Right cardiac atrium (tissue), 5 donors: ENCODE results near the gene EIF4E1B. TPM values are rescaled to one million over a fixed set of nuclear protein-coding genes. Genes with fewer than 3 reads are reported as not detected.

Source experiments
- ATAC-seq, 2 donors: fragments of 200-7000 bp; cut with Tn5 transposase; one replicate each; pipeline versions ENCODE4 v1.8.0 to v1.9.1; 2020; ENCODE audit warnings: moderate library complexity in 2 of 2, mild to moderate bottlenecking in 1 of 2
- DNase-seq, 3 donors: peaks; one replicate each; pipeline ENCODE4 v3.0.0-alpha.2; 2020
- H3K27ac ChIP-seq: one replicate; pipeline ENCODE4 v1.5.1; 2013; ENCODE audit warnings: mild to moderate bottlenecking, low read length, control low read depth, moderate library complexity
- H3K27me3 ChIP-seq: one replicate; pipeline ENCODE4 v1.6.1; 2013; ENCODE audit not compliant: control insufficient read depth, insufficient read depth
- H3K4me1 ChIP-seq: one replicate; pipeline ENCODE4 v1.6.1; 2013; ENCODE audit warnings: low read length; ENCODE audit not compliant: control insufficient read depth, insufficient read depth
- H3K4me3 ChIP-seq: one replicate; pipeline ENCODE4 v1.5.1; 2013; ENCODE audit warnings: low read length, control low read depth
- H3K9me3 ChIP-seq: one replicate; pipeline ENCODE4 v1.6.1; 2013; ENCODE audit warnings: low read length; ENCODE audit not compliant: control insufficient read depth
- WGBS: extraction: QIAGEN DNeasy Blood & Tissue Kit; methylation state at CpG from one replicate; pipeline ENCODE4 v1.1.7; 2013; 5-methylcytosine and 5-hydroxymethylcytosine counted together
- intact Hi-C, 4 donors: fragments of 100-400 bp; cut with DNase I; formaldehyde crosslinking; loops; one replicate each; pipeline versions ENCODE4 v1.11.0 to v1.14.0; 2022 to 2023
- polyA plus RNA-seq: library from polyadenylated mRNA; stranded (reverse); fragments of 200-250 nt; gene quantifications from one replicate; pipeline ENCODE4 v1.2.3, GENCODE V29; 2013
- total RNA-seq, 4 donors: library from RNA; stranded (reverse); fragmentation: NEBNext Ultra II Directional; extraction: Animal tissue kit (Norgen Biotek cat#: 25700); gene quantifications; one replicate each; pipeline ENCODE4 v1.2.1, GENCODE V29; 2021
- donor health status: healthy with polysubstance abuse.
- donor health status: DM: no; HTN: yes; CAD: no.
- donor health status: DM: no; HTN: no; CAD: no.
- donor health status: DM: no; HTN: yes; CAD: no; lungs with severe emphysema.
- donor health status: DM: yes; HTN: yes; CAD: no.

EIF4E1B gene
- total and polyA plus RNA-seq, 5 donors = not detected

GRCh38 chr5:176659512-176659839, 29.0 kb downstream of the EIF4E1B start:
- H3K9me3 ChIP-seq = no peaks in the 10 kb centered on the region
- WGBS = 75% methylated on average over 7 of the region's 7 CpGs
- no peak for DNase-seq
- H3K27me3 ChIP-seq = no peaks in the 10 kb centered on the region
- no peak for ATAC-seq
- no peaks in the 10 kb centered on the region for H3K4me1 ChIP-seq
- no peak overlapping the region for H3K27ac ChIP-seq
- no peak overlapping the region for H3K4me3 ChIP-seq
- intact Hi-C loops = loop anchor here in 3 of 4 donors (2.0 to 10.0 kb wide), 4 partner anchors 298 to 455 kb away; no protein-coding TSS in a partner anchor

- ATAC-seq (no peak), DNase-seq (no peak)
- H3K4me1 ChIP-seq = no peaks in the 10 kb centered on the region
- H3K9me3 ChIP-seq = no peaks in the 10 kb centered on the region
- intact Hi-C loops = loop anchor here in 3 of 4 donors (2.0 to 10.0 kb wide), 6 partner anchors 152 to 455 kb away; partner anchors contain the start of gene UNC5A (in 1 of the 3)
- H3K27me3 ChIP-seq = no peaks in the 10 kb centered on the region
- no peak overlapping the region for H3K4me3 ChIP-seq
- no peak overlapping the region for H3K27ac ChIP-seq
- WGBS = 71% methylated on average over 4 of the region's 4 CpGs
Measured at GRCh38 chr5:176659860-176660461, 29.5 kb downstream of the EIF4E1B start.

- intact Hi-C loops = loop anchor here in 3 of 4 donors (5.0 to 10.0 kb wide), 3 partner anchors 152 to 297 kb away; partner anchors contain the start of gene UNC5A (in 1 of the 3)
- H3K9me3 ChIP-seq = no peaks in the 10 kb centered on the region
- DNase-seq (no peak), ATAC-seq (no peak)
- no peak overlapping the region for H3K4me3 ChIP-seq
- no peaks in the 10 kb centered on the region for H3K27me3 ChIP-seq
- H3K4me1 ChIP-seq = no peaks in the 10 kb centered on the region
- no peak overlapping the region for H3K27ac ChIP-seq
- 24% methylated on average over 1 of the region's 1 CpG for WGBS
Measured at GRCh38 chr5:176660530-176660859, 30.0 kb downstream of the EIF4E1B start.

GRCh38 chr5:176660860-176661641, 30.6 kb downstream of the EIF4E1B start:
- H3K27ac ChIP-seq = no peak overlapping the region
- WGBS = 52% methylated on average over 33 of the region's 33 CpGs
- H3K9me3 ChIP-seq = no peaks in the 10 kb centered on the region
- DNase-seq (peak; percentile 79 to 88 (median 86)), ATAC-seq (peak; percentile 76 to 78)
- intact Hi-C loops = loop anchor here in 3 of 4 donors (5.0 to 10.0 kb wide), 3 partner anchors 151 to 296 kb away; partner anchors contain the start of gene UNC5A (in 1 of the 3)
- H3K27me3 ChIP-seq = no peaks in the 10 kb centered on the region
- H3K4me3 ChIP-seq = no peak overlapping the region
- H3K4me1 ChIP-seq = no peaks in the 10 kb centered on the region

- intact Hi-C loops = loop anchor here in 3 of 4 donors (5.0 to 10.0 kb wide), 3 partner anchors 151 to 296 kb away; partner anchors contain the start of gene UNC5A (in 1 of the 3)
- Histone ChIP-seq H3K27me3 (no peaks in the 10 kb centered on the region), H3K9me3 (no peaks in the 10 kb centered on the region), H3K27ac (no peak overlapping the region), H3K4me1 (no peaks in the 10 kb centered on the region), H3K4me3 (no peak overlapping the region)
- WGBS = 82% methylated on average over 10 of the region's 10 CpGs
- peak in 1 of 3 donors; percentile 23 for DNase-seq
- ATAC-seq = no peak
Measured at GRCh38 chr5:176661676-176662075, 31.2 kb downstream of the EIF4E1B start.

- intact Hi-C loops = loop anchor here in 3 of 4 donors (5.0 to 10.0 kb wide), 3 partner anchors 150 to 295 kb away; partner anchors contain the start of gene UNC5A (in 1 of the 3)
- no peaks in the 10 kb centered on the region for H3K27me3 ChIP-seq
Measured at GRCh38 chr5:176662371-176663333, 32.2 kb downstream of the EIF4E1B start.

GRCh38 chr5:176663566-176663965, 33.1 kb downstream of the EIF4E1B start:
- no peaks in the 10 kb centered on the region for H3K4me1 ChIP-seq
- H3K27me3 ChIP-seq = no peaks in the 10 kb centered on the region
- 77% methylated on average over 10 of the region's 10 CpGs for WGBS
- intact Hi-C loops = loop anchor here in 3 of 4 donors (5.0 to 10.0 kb wide), 3 partner anchors 149 to 294 kb away; partner anchors contain the start of gene UNC5A (in 1 of the 3)
- no peaks in the 10 kb centered on the region for H3K9me3 ChIP-seq
- no peak overlapping the region for H3K27ac ChIP-seq
- DNase-seq (no peak), ATAC-seq (no peak)
- H3K4me3 ChIP-seq = no peak overlapping the region

More at GRCh38 chr5:176662371-176663333, 32.2 kb downstream of the EIF4E1B start:
- DNase-seq = peak in 1 of 3 donors; percentile 44
- Histone ChIP-seq H3K27ac (no peak overlapping the region), H3K4me1 (no peaks in the 10 kb centered on the region), H3K4me3 (no peak overlapping the region), H3K9me3 (no peaks in the 10 kb centered on the region)
- 84% methylated on average over 21 of the region's 21 CpGs for WGBS
- no peak for ATAC-seq

GRCh38 chr5:176664479-176664878, 34.0 kb downstream of the EIF4E1B start:
- no peak overlapping the region for H3K27ac ChIP-seq
- no peaks in the 10 kb centered on the region for H3K27me3 ChIP-seq
- H3K4me1 ChIP-seq = no peaks in the 10 kb centered on the region
- DNase-seq (peak in 1 of 3 donors; percentile 18), ATAC-seq (no peak)
- H3K9me3 ChIP-seq = no peaks in the 10 kb centered on the region
- no peak overlapping the region for H3K4me3 ChIP-seq
- WGBS = 34% methylated on average over 6 of the region's 6 CpGs
- intact Hi-C loops = loop anchor here in 3 of 4 donors (5.0 to 10.0 kb wide), 3 partner anchors 148 to 293 kb away; partner anchors contain the start of gene UNC5A (in 1 of the 3)

- DNase-seq (peak in 1 of 3 donors; percentile 37), ATAC-seq (no peak)
- 19% methylated on average over 19 of the region's 19 CpGs for WGBS
- no peaks in the 10 kb centered on the region for H3K9me3 ChIP-seq
- no peaks in the 10 kb centered on the region for H3K4me1 ChIP-seq
- no peak overlapping the region for H3K27ac ChIP-seq
- no peaks in the 10 kb centered on the region for H3K27me3 ChIP-seq
- no peak overlapping the region for H3K4me3 ChIP-seq
- intact Hi-C loops = loop anchor here in 3 of 4 donors (5.0 to 10.0 kb wide), 3 partner anchors 147 to 292 kb away; partner anchors contain the start of gene UNC5A (in 1 of the 3)
Measured at GRCh38 chr5:176664886-176665285, 34.4 kb downstream of the EIF4E1B start.

GRCh38 chr5:176665517-176665916, 35.0 kb downstream of the EIF4E1B start:
- 89% methylated on average over 6 of the region's 6 CpGs for WGBS
- DNase-seq (peak in 1 of 3 donors; percentile 11), ATAC-seq (no peak)
- Histone ChIP-seq H3K27ac (no peak overlapping the region), H3K4me3 (no peak overlapping the region), H3K27me3 (no peaks in the 10 kb centered on the region), H3K4me1 (no peaks in the 10 kb centered on the region), H3K9me3 (no peaks in the 10 kb centered on the region)
- intact Hi-C loops = loop anchor here in 1 of 4 donors (10.0 kb wide), 1 partner anchor 279 kb away; no protein-coding TSS in a partner anchor
